GM23248 (cell line): Measurements from ENCODE around the gene POU2AF1. TPM values are rescaled to one million over a fixed set of nuclear protein-coding genes. Genes with fewer than 3 reads are reported as not detected.

Experiments
- DNase-seq: peaks from one replicate; pipeline ENCODE4 v3.0.0-alpha.2; 2015
- H2AFZ ChIP-seq: fragments of 200-600 bp; sonication (generic); 2 replicates; pipeline ENCODE4 v1.6.1; 2016; ENCODE audit warnings: antibody characterized with exemption
- H3F3A ChIP-seq: fragments of 200-600 bp; sonication (generic); 2 replicates; pipeline ENCODE4 v1.6.1; 2016; ENCODE audit warnings: mild to moderate bottlenecking, antibody characterized with exemption, mixed run types; ENCODE audit not compliant: insufficient read depth
- H3K27ac ChIP-seq: fragments of 200-600 bp; sonication (generic); 2 replicates; pipeline ENCODE4 v1.5.1; 2016; ENCODE audit warnings: mild to moderate bottlenecking
- H3K27me3 ChIP-seq: fragments of 200-600 bp; sonication (generic); replicated peaks from 2 replicates; pipeline ENCODE4 v1.6.1; 2016; ENCODE audit warnings: mild to moderate bottlenecking; ENCODE audit not compliant: insufficient read depth
- H3K36me3 ChIP-seq: fragments of 200-600 bp; sonication (generic); 2 replicates; pipeline ENCODE4 v1.6.1; 2016; ENCODE audit warnings: low read depth, mild to moderate bottlenecking
- H3K4me1 ChIP-seq: fragments of 200-600 bp; sonication (generic); 2 replicates; pipeline ENCODE4 v1.6.1; 2016; ENCODE audit warnings: mild to moderate bottlenecking; ENCODE audit not compliant: insufficient read depth
- H3K4me2 ChIP-seq: fragments of 200-600 bp; sonication (generic); one replicate; pipeline ENCODE4 v1.6.1; 2016; ENCODE audit warnings: mild to moderate bottlenecking; ENCODE audit not compliant: unreplicated experiment
- H3K4me3 ChIP-seq: fragments of 200-600 bp; sonication (generic); 2 replicates; pipeline ENCODE4 v1.5.1; 2016; ENCODE audit warnings: mild to moderate bottlenecking
- H3K79me2 ChIP-seq: fragments of 200-600 bp; sonication (generic); 2 replicates; pipeline ENCODE4 v1.6.1; 2016; ENCODE audit warnings: mild to moderate bottlenecking; ENCODE audit not compliant: insufficient read depth
- H3K9ac ChIP-seq: fragments of 200-600 bp; sonication (generic); 2 replicates; pipeline ENCODE4 v1.6.1; 2016; ENCODE audit warnings: mild to moderate bottlenecking
- H3K9me2 ChIP-seq: fragments of 200-600 bp; sonication (generic); 2 replicates; pipeline ENCODE4 v1.6.1; 2016; ENCODE audit warnings: mixed run types, mild to moderate bottlenecking, moderate library complexity; ENCODE audit not compliant: insufficient read depth
- H3K9me3 ChIP-seq: fragments of 200-600 bp; sonication (generic); one replicate; pipeline ENCODE4 v1.6.1; 2017; ENCODE audit warnings: low read depth
- H4K20me1 ChIP-seq: fragments of 200-600 bp; sonication (generic); 2 replicates; pipeline ENCODE4 v1.6.0; 2016; ENCODE audit not compliant: insufficient read depth
- EZH2 ChIP-seq: fragments of 200-600 bp; sonication (generic); IDR thresholded peaks from 2 replicates; pipeline ENCODE4 v1.6.1; 2018; ENCODE audit warnings: antibody characterized with exemption, mild to moderate bottlenecking; ENCODE audit not compliant: insufficient read depth, poor library complexity, severe bottlenecking
- EZH2phosphoT487 ChIP-seq: fragments of 200-600 bp; sonication (generic); IDR thresholded peaks from 2 replicates; pipeline ENCODE4 v1.6.1; 2018; ENCODE audit warnings: antibody characterized with exemption, moderate library complexity, mild to moderate bottlenecking, low read depth; ENCODE audit not compliant: insufficient read depth
- WGBS, 2 experiments: methylation state at CpG; one replicate each; pipeline ENCODE4 v1.1.6; 2015 to 2017; ENCODE audit warnings: low lambda C conversion rate in 2 of 2, low coverage in 1 of 2; ENCODE audit errors: missing lambda C conversion rate in 2 of 2; 5-methylcytosine and 5-hydroxymethylcytosine counted together
- in situ Hi-C: fragments of 300-500 bp; cut with MboI; formaldehyde crosslinking; loops from 2 replicates; pipeline ENCODE4 v1.15.0; 2020
- polyA plus RNA-seq: library from polyadenylated mRNA; unstranded; fragments of >200 nt; fragmentation: Nextera tagmentation; extraction: Ambion mirVana; gene quantifications from 2 replicates; pipeline ENCODE4 v1.2.1, GENCODE V29; 2016
- total RNA-seq: library from RNA; depleted of rRNA; stranded (reverse); fragments of >200 nt; shearing (Covaris generic); gene quantifications from 2 replicates; pipeline ENCODE4 v1.2.3, GENCODE V29; 2014

Gene POU2AF1
- total and polyA plus RNA-seq, 2 experiments from 2014 or later, result 0.11 to 0.16 TPM

GRCh38 chr11:111408789-111409727 is 30.0 kb upstream of the POU2AF1 start:
- TF ChIP-seq EZH2, result no peak
- TF ChIP-seq EZH2phosphoT487, result no peak
- Histone ChIP-seq H4K20me1 (no peaks in the 10 kb centered on the region), H3K4me3 (no peak overlapping the region), H3K27ac (no peak overlapping the region), H3K27me3 (peaks cover 38% of the 10 kb centered on the region), H3K4me1 (no peaks in the 10 kb centered on the region), H3K4me2 (no peak overlapping the region), H3K79me2 (no peaks in the 10 kb centered on the region), H3K9ac (no peak overlapping the region), H3F3A (no peaks in the 10 kb centered on the region), H3K9me2 (no peaks in the 10 kb centered on the region), H2AFZ (no peak overlapping the region), H3K36me3 (no peaks in the 10 kb centered on the region), H3K9me3 (no peaks in the 10 kb centered on the region)
- 62 to 69% methylated on average over 6 of the region's 6 CpGs for WGBS, 2 experiments
- peak; percentile 52 for DNase-seq
- in situ Hi-C loops, result no loop called here

- Histone ChIP-seq H4K20me1 (no peaks in the 10 kb centered on the region), H3K27me3 (peaks cover 32% of the 10 kb centered on the region), H3K9ac (no peak overlapping the region), H3K9me3 (no peaks in the 10 kb centered on the region), H3F3A (no peaks in the 10 kb centered on the region), H3K79me2 (no peaks in the 10 kb centered on the region), H3K27ac (no peak overlapping the region), H3K4me1 (no peaks in the 10 kb centered on the region), H3K4me2 (no peak overlapping the region), H3K4me3 (no peak overlapping the region), H3K36me3 (no peaks in the 10 kb centered on the region), H3K9me2 (no peaks in the 10 kb centered on the region), H2AFZ (no peak overlapping the region)
- in situ Hi-C loops, result no loop called here
- no peak for DNase-seq
- TF ChIP-seq EZH2 (no peak), EZH2phosphoT487 (no peak)
- 45 to 52% methylated on average over 2 of the region's 2 CpGs for WGBS, 2 experiments
These were observed 28.6 kb upstream of the POU2AF1 start for GRCh38 chr11:111407652-111408051.

GRCh38 chr11:111406589-111406988 is 27.5 kb upstream of the POU2AF1 start:
- Histone ChIP-seq H3K27ac (no peak overlapping the region), H3K9me3 (no peaks in the 10 kb centered on the region), H3K9ac (no peak overlapping the region), H4K20me1 (no peaks in the 10 kb centered on the region), H3K4me3 (no peak overlapping the region), H3K9me2 (no peaks in the 10 kb centered on the region), H3K36me3 (no peaks in the 10 kb centered on the region), H3K4me2 (no peak overlapping the region), H3F3A (no peaks in the 10 kb centered on the region), H3K79me2 (no peaks in the 10 kb centered on the region), H3K27me3 (peaks cover 29% of the 10 kb centered on the region), H3K4me1 (no peaks in the 10 kb centered on the region), H2AFZ (no peak overlapping the region)
- no peak for TF ChIP-seq EZH2
- no peak for TF ChIP-seq EZH2phosphoT487
- in situ Hi-C loops, result no loop called here
- WGBS, 2 experiments, result 38 to 55% methylated on average over 1 of the region's 1 CpG
- peak; percentile 10 for DNase-seq

GRCh38 chr11:111406091-111406490 is 27.0 kb upstream of the POU2AF1 start:
- WGBS, 2 experiments, result 40 to 53% methylated on average over 2 of the region's 2 CpGs
- no peak overlapping the region for H3K4me3 ChIP-seq
- TF ChIP-seq EZH2phosphoT487 (no peak), EZH2 (no peak)

More at GRCh38 chr11:111406091-111406490, 27.0 kb upstream of the POU2AF1 start:
- H3K9me3 ChIP-seq, result no peaks in the 10 kb centered on the region
- H3K4me1 ChIP-seq, result no peaks in the 10 kb centered on the region
- in situ Hi-C loops, result no loop called here
- no peaks in the 10 kb centered on the region for H3F3A ChIP-seq
- H3K4me2 ChIP-seq, result no peak overlapping the region
- DNase-seq, result no peak
- no peaks in the 10 kb centered on the region for H3K79me2 ChIP-seq
- H3K27me3 ChIP-seq, result peaks cover 24% of the 10 kb centered on the region
- H2AFZ ChIP-seq, result no peak overlapping the region
- no peaks in the 10 kb centered on the region for H4K20me1 ChIP-seq
- no peaks in the 10 kb centered on the region for H3K36me3 ChIP-seq
- no peak overlapping the region for H3K27ac ChIP-seq
- H3K9ac ChIP-seq, result no peak overlapping the region
- H3K9me2 ChIP-seq, result no peaks in the 10 kb centered on the region
